Measurements from ENCODE around the gene SNRPF.

GRCh38 chr12:95908573-95908972, 49.8 kb downstream of the SNRPF start:
- no peak for TF ChIP-seq CTCF (IDR thresholded peaks at IDR 0.05; ENCODE audit: poor library complexity)
- no peak for TF ChIP-seq EZH2 (IDR thresholded peaks at IDR 0.05; ENCODE audit: borderline replicate concordance)
- TF ChIP-seq EZH2phosphoT487 (IDR thresholded peaks at IDR 0.05; ENCODE audit: low read depth, severe bottlenecking, unreplicated experiment), result no peak
